Measurements from ENCODE around the gene ITGA7.

Gene ITGA7

GRCh38 chr12:55734595-55734994 lies 26.9 kb upstream of the ITGA7 start:
- Histone ChIP-seq H3K27ac (ENCODE audit: low read depth, low read length) (no peak overlapping the region), H3K4me1 (ENCODE audit: control insufficient read depth, low read length) (peaks cover 32% of the 10 kb centered on the region), H3K9me3 (ENCODE audit: control insufficient read depth, insufficient read depth, low read length) (no peaks in the 10 kb centered on the region), H3K9me2 (replicated peaks; ENCODE audit: control insufficient read depth, low read length) (no peaks in the 10 kb centered on the region), H3K79me2 (ENCODE audit: control insufficient read depth, low read length) (no peaks in the 10 kb centered on the region), H3F3A (ENCODE audit: control insufficient read depth, insufficient read depth) (peaks cover 11% of the 10 kb centered on the region), H4K20me1 (ENCODE audit: control insufficient read depth, insufficient read depth, low read depth, low read length) (no peaks in the 10 kb centered on the region), H3K27me3 (ENCODE audit: control insufficient read depth, low read length) (no peaks in the 10 kb centered on the region), H3K4me3 (ENCODE audit: low read length) (no peak overlapping the region), H3K4me2 (ENCODE audit: low read length) (no peak overlapping the region), H3K36me3 (ENCODE audit: control insufficient read depth, low read length) (no peaks in the 10 kb centered on the region)
- TF ChIP-seq CTCF (IDR thresholded peaks at IDR 0.05; ENCODE audit: low read depth, low read length, poor library complexity, severe bottlenecking) (no peak), EZH2phosphoT487 (IDR thresholded peaks at IDR 0.05; ENCODE audit: borderline replicate concordance, low read length) (no peak)

DNA sequence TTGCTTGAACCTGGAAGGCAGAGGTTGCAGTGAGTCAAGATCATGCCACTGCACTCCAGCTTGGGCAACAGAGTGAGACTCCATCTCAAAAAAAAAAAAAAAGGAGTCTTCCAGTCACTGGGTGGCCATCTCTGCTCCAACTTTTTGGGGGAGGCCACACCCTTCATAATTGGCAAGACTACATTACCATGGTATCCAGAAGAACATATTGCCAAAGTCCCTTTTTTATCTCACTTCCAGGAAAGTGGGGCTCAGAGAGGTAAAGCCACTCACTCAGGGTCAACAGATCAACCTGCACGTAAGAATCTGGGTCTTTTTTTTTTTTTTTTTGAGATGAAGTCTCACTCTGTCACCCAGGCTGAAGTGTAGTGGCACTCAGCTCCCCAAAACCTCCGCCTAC lies 26.2 kb upstream of the ITGA7 start:
- Histone ChIP-seq H3K79me2 (ENCODE audit: control insufficient read depth, low read length) (no peaks in the 10 kb centered on the region), H3K36me3 (ENCODE audit: control insufficient read depth, low read length) (no peaks in the 10 kb centered on the region), H3F3A (ENCODE audit: control insufficient read depth, insufficient read depth) (peaks cover 11% of the 10 kb centered on the region), H3K27me3 (ENCODE audit: control insufficient read depth, low read length) (no peaks in the 10 kb centered on the region), H3K27ac (ENCODE audit: low read depth, low read length) (no peak overlapping the region), H3K4me3 (ENCODE audit: low read length) (no peak overlapping the region), H3K4me1 (ENCODE audit: control insufficient read depth, low read length) (peaks cover 32% of the 10 kb centered on the region), H4K20me1 (ENCODE audit: control insufficient read depth, insufficient read depth, low read depth, low read length) (no peaks in the 10 kb centered on the region), H3K9me2 (replicated peaks; ENCODE audit: control insufficient read depth, low read length) (no peaks in the 10 kb centered on the region), H3K9me3 (ENCODE audit: control insufficient read depth, insufficient read depth, low read length) (no peaks in the 10 kb centered on the region), H3K4me2 (ENCODE audit: low read length) (no peak overlapping the region)
- TF ChIP-seq EZH2phosphoT487 (IDR thresholded peaks at IDR 0.05; ENCODE audit: borderline replicate concordance, low read length): no peak
- TF ChIP-seq CTCF (IDR thresholded peaks at IDR 0.05; ENCODE audit: low read depth, low read length, poor library complexity, severe bottlenecking): no peak

GRCh38 chr12:55733021-55733555 lies 25.4 kb upstream of the ITGA7 start:
- TF ChIP-seq CTCF (IDR thresholded peaks at IDR 0.05; ENCODE audit: low read depth, low read length, poor library complexity, severe bottlenecking) (no peak), EZH2phosphoT487 (IDR thresholded peaks at IDR 0.05; ENCODE audit: borderline replicate concordance, low read length) (no peak)
- Histone ChIP-seq H3K27me3 (ENCODE audit: control insufficient read depth, low read length) (no peaks in the 10 kb centered on the region), H3K27ac (ENCODE audit: low read depth, low read length) (no peak overlapping the region), H3K9me3 (ENCODE audit: control insufficient read depth, insufficient read depth, low read length) (no peaks in the 10 kb centered on the region), H3F3A (ENCODE audit: control insufficient read depth, insufficient read depth) (peaks cover 9% of the 10 kb centered on the region), H3K4me3 (ENCODE audit: low read length) (no peak overlapping the region), H3K9me2 (replicated peaks; ENCODE audit: control insufficient read depth, low read length) (no peaks in the 10 kb centered on the region), H3K36me3 (ENCODE audit: control insufficient read depth, low read length) (no peaks in the 10 kb centered on the region), H4K20me1 (ENCODE audit: control insufficient read depth, insufficient read depth, low read depth, low read length) (no peaks in the 10 kb centered on the region), H3K4me1 (ENCODE audit: control insufficient read depth, low read length) (peaks cover 28% of the 10 kb centered on the region), H3K4me2 (ENCODE audit: low read length) (no peak overlapping the region), H3K79me2 (ENCODE audit: control insufficient read depth, low read length) (peaks cover 1% of the 10 kb centered on the region)
